ENCODE data around the gene PEX5L. TPM values are rescaled to one million over a fixed set of nuclear protein-coding genes. Genes with fewer than 3 reads are reported as not detected.
A peak's percentile ranks its signal among the peaks of the same experiment; 100 is the strongest.

The PEX5L gene
- total and polyA plus RNA-seq, 3 donors from 2014 or later, result 6.3 to 7.3 (median 6.6) TPM

- Histone ChIP-seq H3K9me3 (no peaks in the 10 kb centered on the region), H3K27ac (no peak overlapping the region), H3K4me1 (no peaks in the 10 kb centered on the region), H3K36me3 (ENCODE audit: low read depth, missing control alignments) (no peaks in the 10 kb centered on the region), H3K27me3 (no peaks in the 10 kb centered on the region), H3K4me3 (no peak overlapping the region)
- intact Hi-C loops (cut with DNase I; ENCODE audit: low total_unique reads), result no loop called here
- no peak for DNase-seq
- 86 to 89% methylated on average over 4 of the region's 4 CpGs for WGBS, 2 donors
- TF ChIP-seq, protein P1, sequence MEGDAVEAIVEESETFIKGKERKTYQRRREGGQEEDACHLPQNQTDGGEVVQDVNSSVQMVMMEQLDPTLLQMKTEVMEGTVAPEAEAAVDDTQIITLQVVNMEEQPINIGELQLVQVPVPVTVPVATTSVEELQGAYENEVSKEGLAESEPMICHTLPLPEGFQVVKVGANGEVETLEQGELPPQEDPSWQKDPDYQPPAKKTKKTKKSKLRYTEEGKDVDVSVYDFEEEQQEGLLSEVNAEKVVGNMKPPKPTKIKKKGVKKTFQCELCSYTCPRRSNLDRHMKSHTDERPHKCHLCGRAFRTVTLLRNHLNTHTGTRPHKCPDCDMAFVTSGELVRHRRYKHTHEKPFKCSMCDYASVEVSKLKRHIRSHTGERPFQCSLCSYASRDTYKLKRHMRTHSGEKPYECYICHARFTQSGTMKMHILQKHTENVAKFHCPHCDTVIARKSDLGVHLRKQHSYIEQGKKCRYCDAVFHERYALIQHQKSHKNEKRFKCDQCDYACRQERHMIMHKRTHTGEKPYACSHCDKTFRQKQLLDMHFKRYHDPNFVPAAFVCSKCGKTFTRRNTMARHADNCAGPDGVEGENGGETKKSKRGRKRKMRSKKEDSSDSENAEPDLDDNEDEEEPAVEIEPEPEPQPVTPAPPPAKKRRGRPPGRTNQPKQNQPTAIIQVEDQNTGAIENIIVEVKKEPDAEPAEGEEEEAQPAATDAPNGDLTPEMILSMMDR (IDR thresholded peaks at IDR 0.05), result no peak
- TF ChIP-seq POLR2A (IDR thresholded peaks at IDR 0.05), result no peak
Measured at GRCh38 chr3:179933080-179933479, 103.7 kb downstream of the PEX5L start.

- no peak for DNase-seq
- intact Hi-C loops (cut with DNase I; ENCODE audit: low total_unique reads), result no loop called here
- 89 to 94% methylated on average over 1 of the region's 1 CpG for WGBS, 2 donors
Measured at GRCh38 chr3:179932674-179933073, 104.1 kb downstream of the PEX5L start.

GRCh38 chr3:179929091-179929529 lies 107.6 kb downstream of the PEX5L start:
- Histone ChIP-seq H3K9me3 (no peaks in the 10 kb centered on the region), H3K4me1 (no peaks in the 10 kb centered on the region), H3K4me3 (no peak overlapping the region), H3K27me3 (no peaks in the 10 kb centered on the region), H3K36me3 (ENCODE audit: low read depth, missing control alignments) (no peaks in the 10 kb centered on the region), H3K27ac (no peak overlapping the region)
- intact Hi-C loops (cut with DNase I; ENCODE audit: low total_unique reads), result no loop called here
- TF ChIP-seq, protein P1 (IDR thresholded peaks at IDR 0.05), result peak in 2 of 3 experiments; percentile 66 to 72
- no peak for TF ChIP-seq POLR2A (IDR thresholded peaks at IDR 0.05)
- peak; percentile 67 for DNase-seq
- WGBS, 2 donors, result 28% methylated on average over 1 of the region's 1 CpG

More at GRCh38 chr3:179932674-179933073, 104.1 kb downstream of the PEX5L start:
- TF ChIP-seq, protein P1 (IDR thresholded peaks at IDR 0.05), result no peak
- TF ChIP-seq POLR2A (IDR thresholded peaks at IDR 0.05), result no peak
- Histone ChIP-seq H3K4me1 (no peaks in the 10 kb centered on the region), H3K4me3 (no peak overlapping the region), H3K27me3 (no peaks in the 10 kb centered on the region), H3K36me3 (ENCODE audit: low read depth, missing control alignments) (no peaks in the 10 kb centered on the region), H3K9me3 (no peaks in the 10 kb centered on the region), H3K27ac (no peak overlapping the region)

- no peak for DNase-seq
- TF ChIP-seq POLR2A (IDR thresholded peaks at IDR 0.05), result no peak
- TF ChIP-seq, protein P1 (IDR thresholded peaks at IDR 0.05), result no peak
- Histone ChIP-seq H3K27me3 (no peaks in the 10 kb centered on the region), H3K9me3 (no peaks in the 10 kb centered on the region), H3K27ac (no peak overlapping the region), H3K4me3 (no peak overlapping the region), H3K4me1 (no peaks in the 10 kb centered on the region), H3K36me3 (ENCODE audit: low read depth, missing control alignments) (no peaks in the 10 kb centered on the region)
- WGBS, 2 donors, result 75 to 87% methylated on average over 3 of the region's 3 CpGs
- intact Hi-C loops (cut with DNase I; ENCODE audit: low total_unique reads), result no loop called here
Measured at GRCh38 chr3:179927191-179927590, 109.5 kb downstream of the PEX5L start.

DNA sequence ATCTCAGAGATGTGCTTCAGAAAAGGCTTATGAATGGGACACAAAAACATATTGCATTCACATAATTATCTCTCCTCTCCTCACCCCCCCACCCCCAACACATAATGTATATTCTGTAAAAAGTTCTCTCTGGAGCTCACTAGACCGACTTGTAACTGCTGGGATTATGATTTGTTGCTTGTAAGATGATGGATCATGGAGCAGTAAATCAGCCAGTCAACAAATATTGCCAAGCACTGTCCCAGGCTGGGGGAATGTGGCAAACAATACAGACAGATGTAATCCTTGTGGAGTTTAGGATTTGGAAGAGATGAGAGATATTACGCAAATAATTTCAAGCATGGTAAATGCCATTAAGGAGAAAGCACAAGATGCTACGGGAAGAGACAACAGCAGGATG lies 114.8 kb downstream of the PEX5L start:
- no peak for DNase-seq
- Histone ChIP-seq H3K27ac (no peak overlapping the region), H3K4me1 (no peaks in the 10 kb centered on the region), H3K9me3 (no peaks in the 10 kb centered on the region), H3K36me3 (ENCODE audit: low read depth, missing control alignments) (no peaks in the 10 kb centered on the region), H3K27me3 (no peaks in the 10 kb centered on the region), H3K4me3 (no peak overlapping the region)
- intact Hi-C loops (cut with DNase I; ENCODE audit: low total_unique reads), result no loop called here
- TF ChIP-seq, protein P1 (IDR thresholded peaks at IDR 0.05), result no peak
- no peak for TF ChIP-seq POLR2A (IDR thresholded peaks at IDR 0.05)
- 52% methylated on average over 3 of the region's 3 CpGs for WGBS, 2 donors
